Thyroid gland (tissue), 4 donors: Measurements from ENCODE around the gene KLHDC9.

Experiments used
- POLR2A ChIP-seq, 2 donors: fragments of 450-650 bp; IDR thresholded peaks; one replicate each; pipeline ENCODE4 v1.6.1; 2017; ENCODE audit warnings: antibody characterized with exemption in 2 of 2, mild to moderate bottlenecking in 2 of 2, moderate library complexity in 1 of 2
- TF ChIP-seq, protein P1 (sequence below), 6 experiments: fragments of 200-600 bp in 3 of 6; fragments of 450-650 bp in 3 of 6; sonication (generic) in 3 of 6; IDR thresholded peaks; one replicate each; pipeline ENCODE4 v1.5.1; 2016 to 2019; ENCODE audit warnings: antibody characterized with exemption in 6 of 6, mild to moderate bottlenecking in 2 of 6, inconsistent platforms in 1 of 6, moderate library complexity in 1 of 6

DNA sequence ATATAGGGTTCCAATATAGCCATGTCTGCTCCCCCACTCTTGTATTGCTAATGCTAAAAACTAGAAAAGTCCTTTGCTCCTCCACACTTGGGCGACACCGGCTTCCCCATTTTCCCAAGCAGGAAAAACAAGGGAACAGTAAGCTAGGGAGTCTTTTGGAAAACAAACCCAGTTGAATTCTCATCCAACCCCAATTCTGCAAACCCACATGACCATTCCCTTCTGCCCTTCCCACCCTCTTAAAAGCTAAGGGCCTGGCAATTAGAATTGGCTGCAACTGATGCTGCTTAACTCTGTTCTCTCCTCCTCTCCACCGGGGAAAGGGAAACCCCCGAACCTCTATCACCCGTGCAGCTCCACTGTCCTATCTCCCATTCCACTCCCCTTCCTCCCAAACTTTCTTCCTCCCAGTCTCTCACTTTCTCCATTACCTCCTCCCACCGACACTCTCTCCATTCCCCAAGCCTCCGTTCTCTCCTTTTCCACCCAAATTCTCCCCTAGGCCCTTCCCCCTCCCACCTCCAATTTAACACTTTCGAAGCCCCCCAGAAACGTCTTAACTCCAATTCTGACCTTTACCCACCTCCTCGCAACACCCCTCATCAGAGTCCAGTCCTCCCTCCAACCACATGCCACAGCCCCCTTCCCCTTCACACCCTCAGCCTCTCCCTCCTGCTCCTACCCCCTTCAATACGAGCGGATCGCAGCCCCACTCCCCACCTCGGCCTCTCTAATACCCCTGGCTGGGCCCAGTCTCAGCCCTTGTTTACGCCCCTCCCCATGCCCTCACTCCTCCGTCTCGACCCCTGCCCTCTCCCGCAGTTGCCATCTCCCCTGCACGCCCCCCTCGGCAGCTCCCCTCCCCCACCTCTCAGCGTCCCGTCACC, 33.6 kb downstream of the KLHDC9 start:
- peak in 1 of 2 donors; percentile 12 for TF ChIP-seq POLR2A (IDR thresholded peaks at IDR 0.05)
- TF ChIP-seq, protein P1, sequence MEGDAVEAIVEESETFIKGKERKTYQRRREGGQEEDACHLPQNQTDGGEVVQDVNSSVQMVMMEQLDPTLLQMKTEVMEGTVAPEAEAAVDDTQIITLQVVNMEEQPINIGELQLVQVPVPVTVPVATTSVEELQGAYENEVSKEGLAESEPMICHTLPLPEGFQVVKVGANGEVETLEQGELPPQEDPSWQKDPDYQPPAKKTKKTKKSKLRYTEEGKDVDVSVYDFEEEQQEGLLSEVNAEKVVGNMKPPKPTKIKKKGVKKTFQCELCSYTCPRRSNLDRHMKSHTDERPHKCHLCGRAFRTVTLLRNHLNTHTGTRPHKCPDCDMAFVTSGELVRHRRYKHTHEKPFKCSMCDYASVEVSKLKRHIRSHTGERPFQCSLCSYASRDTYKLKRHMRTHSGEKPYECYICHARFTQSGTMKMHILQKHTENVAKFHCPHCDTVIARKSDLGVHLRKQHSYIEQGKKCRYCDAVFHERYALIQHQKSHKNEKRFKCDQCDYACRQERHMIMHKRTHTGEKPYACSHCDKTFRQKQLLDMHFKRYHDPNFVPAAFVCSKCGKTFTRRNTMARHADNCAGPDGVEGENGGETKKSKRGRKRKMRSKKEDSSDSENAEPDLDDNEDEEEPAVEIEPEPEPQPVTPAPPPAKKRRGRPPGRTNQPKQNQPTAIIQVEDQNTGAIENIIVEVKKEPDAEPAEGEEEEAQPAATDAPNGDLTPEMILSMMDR (IDR thresholded peaks at IDR 0.05) = no peak
